ENCODE data around the gene RAB1B.
A peak's percentile ranks its signal among the peaks of the same experiment; 100 is the strongest.
"Not testable (repeated sequence)": the region's sequence is repeated elsewhere in the genome, so short reads cannot be mapped to it uniquely, and the experiment has no call there.

The RAB1B gene

DNA sequence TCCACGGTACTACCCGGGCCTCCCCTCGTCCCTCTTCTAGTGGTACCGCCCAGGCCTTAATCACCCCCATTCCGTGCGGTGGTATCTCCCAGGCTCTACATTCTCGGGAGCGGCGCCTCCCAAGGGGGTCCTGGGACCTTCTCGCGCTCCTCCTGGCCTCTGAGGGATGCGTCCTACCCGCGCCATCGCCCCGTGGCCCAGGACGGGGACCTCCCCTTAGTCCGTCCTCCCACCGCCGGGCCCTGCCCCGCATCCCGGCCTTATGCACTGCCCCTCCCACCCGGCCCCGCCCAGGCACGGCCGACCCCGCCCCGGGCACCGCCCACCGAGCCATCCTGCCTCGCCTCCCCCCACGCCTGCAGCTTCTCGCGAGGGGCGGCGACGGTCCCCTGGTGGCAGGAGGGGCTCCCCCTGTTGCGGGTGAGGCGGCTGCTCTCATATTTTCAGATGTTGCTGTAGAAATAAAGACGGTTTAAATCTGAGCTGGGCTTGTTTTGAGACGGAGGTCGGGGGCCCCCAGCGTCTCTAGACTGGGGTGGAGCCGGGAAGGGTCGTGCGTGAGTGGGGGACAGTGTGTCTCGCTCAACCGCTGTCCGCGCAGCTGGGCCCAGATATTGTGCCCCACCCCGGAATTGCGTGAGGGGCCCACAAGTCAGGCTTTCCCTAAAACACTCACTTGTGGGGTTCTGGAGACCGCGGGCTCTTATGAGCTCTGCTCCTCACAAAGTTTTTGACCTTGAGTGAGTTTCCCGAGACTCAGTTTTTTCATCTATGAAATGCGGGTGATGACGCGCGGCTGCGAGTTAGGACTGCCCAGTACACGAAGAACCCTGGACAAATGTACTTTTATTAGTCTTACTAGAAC is 828 bp upstream of the RAB1B start:
- peak; percentile 91 for DNase-seq (ENCODE audit: low spot score)

- no peak for DNase-seq (ENCODE audit: low spot score)
Measured at GRCh38 chr11:66268952-66269905, 790 bp downstream of the RAB1B start.

GRCh38 chr11:66271816-66272215 is 3.4 kb downstream of the RAB1B start:
- no peak for DNase-seq (ENCODE audit: low spot score)

GRCh38 chr11:66272596-66272995 is 4.2 kb downstream of the RAB1B start:
- no peak for DNase-seq (ENCODE audit: low spot score)

DNA sequence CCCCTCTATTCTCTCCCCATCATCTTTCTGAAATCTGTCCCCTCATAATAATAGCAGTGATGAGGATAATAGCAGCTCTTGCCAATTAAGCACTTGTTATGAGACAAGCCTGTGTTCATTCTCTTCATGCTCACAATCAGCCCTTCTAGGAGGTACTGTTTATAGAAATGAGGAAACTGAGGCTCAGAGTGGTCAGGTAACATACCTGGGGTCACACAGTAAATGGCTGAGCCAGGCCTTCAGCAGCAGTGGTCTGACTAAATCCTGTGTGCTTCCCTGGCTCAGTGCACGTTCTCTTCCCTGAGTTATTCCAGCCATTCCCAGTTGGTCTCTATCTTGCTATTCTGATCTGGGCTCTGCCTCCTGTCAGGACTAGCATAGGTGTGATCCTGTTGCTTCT is 5.8 kb downstream of the RAB1B start:
- no peak for DNase-seq (ENCODE audit: low spot score)

- DNase-seq (ENCODE audit: low spot score): no peak
Measured at GRCh38 chr11:66275396-66275795, 7.0 kb downstream of the RAB1B start.

GRCh38 chr11:66275984-66276612 is 7.7 kb downstream of the RAB1B start:
- no peak for DNase-seq (ENCODE audit: low spot score)

GRCh38 chr11:66276619-66277018 is 8.2 kb downstream of the RAB1B start:
- DNase-seq (ENCODE audit: low spot score): not testable (repeated sequence)

DNA sequence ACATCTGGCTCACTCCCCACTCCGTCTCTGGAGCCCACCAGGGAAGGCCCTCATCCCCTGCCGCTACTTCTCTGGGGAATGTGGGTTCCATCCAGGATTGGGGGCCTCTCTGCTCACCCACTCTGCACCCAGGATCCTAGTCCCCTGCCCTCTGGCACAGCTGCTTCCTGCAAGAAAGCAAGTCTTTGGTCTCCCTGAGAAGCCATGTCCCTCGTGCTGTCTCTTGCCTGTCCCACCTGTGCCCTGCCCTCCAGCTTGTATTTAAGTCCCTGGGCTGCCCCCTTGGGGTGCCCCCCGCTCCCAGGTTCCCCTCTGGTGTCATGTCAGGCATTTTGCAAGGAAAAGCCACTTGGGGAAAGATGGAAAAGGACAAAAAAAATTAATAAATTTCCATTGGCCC is 8.6 kb downstream of the RAB1B start:
- not testable (repeated sequence) for DNase-seq (ENCODE audit: low spot score)

- DNase-seq (ENCODE audit: low spot score): no peak
Measured at GRCh38 chr11:66277471-66278362, 9.3 kb downstream of the RAB1B start, which contains the start of gene CNIH2. CNIH2 (plus strand) TSS chr11:66278175; CDS start chr11:66278457, 282 bp downstream.

DNA sequence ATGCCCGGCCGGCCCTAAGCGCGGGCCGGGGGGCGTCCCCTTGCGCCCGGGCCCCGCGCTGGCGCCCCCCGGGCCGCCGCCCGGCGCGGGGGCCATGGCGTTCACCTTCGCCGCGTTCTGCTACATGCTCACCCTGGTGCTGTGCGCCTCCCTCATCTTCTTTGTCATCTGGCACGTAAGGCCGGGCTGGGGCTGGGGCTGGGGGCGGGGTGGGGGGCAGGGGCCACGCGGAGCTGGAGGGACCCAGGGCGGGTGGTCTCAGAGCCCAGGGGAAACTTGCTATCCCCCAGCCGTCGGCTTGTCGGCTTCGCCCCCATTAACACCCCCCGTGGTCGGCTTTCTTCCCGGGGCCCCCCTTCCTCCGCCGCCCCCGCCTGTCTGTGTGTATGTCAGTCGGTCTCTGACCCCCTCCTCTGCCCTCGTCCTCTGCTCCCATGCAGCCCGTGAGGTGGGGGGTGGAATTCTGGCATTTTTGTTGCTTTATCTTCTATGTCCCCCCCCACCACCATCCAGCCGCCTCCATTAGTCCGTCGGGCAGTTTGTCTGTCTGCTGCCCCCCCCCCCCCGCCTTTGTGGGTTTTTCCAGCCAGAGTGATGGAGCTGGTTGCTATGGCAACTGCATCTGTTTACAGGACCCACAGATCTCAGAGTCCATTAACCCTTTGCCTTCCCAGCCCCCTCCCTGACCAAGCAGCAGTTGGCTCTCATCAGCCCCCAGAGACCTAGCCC is 10.1 kb downstream of the RAB1B start:
- no peak for DNase-seq (ENCODE audit: low spot score)

DNA sequence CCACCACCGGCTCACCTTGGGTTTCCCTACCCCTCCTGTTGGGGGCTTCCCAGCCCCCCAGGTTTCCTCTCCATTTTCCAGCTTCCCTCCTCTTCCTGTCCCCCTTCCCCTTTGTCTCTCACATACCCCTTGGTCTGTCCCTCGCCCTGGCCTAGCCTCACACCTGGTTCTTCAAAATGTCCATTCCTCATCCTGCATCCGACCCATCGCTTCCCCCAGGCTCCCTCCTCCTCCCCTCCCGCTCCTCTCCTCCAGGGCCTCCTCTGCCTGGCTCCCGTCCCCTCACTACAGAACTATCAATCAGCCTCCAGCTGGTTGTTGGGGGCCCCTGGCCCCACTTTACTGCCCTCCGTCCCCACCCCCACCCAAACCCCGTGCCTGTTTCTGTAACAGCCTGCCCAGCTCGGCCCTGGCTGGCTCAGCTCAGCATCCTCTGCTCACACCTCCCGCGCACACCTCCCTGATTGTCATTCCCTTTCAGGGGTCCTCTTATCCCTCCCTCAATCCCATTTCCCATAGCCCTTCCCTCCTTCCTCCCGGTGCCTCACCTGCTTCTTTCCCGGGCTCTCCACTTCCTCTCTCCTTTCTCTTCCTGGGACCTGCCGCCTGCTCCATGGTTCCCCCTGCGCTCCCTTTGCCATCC is 10.8 kb downstream of the RAB1B start:
- DNase-seq (ENCODE audit: low spot score): no peak

DNA sequence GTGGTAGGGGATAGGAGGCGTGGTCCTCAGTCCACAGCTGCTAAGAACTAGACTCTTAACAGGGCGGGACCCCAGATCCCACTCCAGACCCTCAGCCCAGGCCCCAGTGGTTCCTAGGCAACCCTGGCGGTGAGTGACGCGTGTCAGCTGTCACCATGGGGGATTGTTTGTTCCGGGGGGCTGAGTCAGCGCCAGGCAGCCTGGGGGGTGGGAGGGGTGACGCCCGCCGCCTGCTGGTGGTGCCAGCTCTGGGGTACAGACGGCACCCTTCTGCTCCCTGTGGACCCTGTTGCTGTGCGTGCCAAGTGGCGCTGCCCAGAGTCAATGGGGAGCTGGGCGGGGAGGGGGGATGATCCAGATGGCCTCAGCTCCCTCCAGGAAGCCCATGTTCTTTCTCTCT is 12.0 kb downstream of the RAB1B start:
- DNase-seq (ENCODE audit: low spot score): no peak

DNA sequence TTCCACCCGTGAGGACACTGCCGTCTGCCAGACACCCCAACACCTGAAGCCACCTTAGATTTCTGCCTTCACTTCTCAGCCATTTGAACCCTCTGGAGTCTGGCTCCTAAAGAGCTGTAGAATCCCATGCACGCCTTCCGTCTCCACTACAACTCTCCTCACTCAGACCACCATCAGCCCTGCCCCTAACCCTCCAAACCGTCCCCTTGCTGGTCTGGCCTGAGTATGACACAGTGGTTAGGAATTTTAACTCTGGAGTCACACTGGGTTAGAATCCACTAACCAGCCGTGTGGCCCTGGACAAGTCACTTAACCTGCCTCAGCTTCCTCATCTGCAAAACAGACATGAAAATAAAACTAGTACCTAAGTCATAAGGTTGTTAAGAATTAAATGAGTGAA is 12.6 kb downstream of the RAB1B start:
- DNase-seq (ENCODE audit: low spot score): no peak

- no peak for DNase-seq (ENCODE audit: low spot score)
Measured at GRCh38 chr11:66281776-66282467, 13.5 kb downstream of the RAB1B start.

- DNase-seq (ENCODE audit: low spot score): peak; percentile 97
Measured at GRCh38 chr11:66282468-66283455, 14.3 kb downstream of the RAB1B start.

GRCh38 chr11:66283461-66284105 is 15.1 kb downstream of the RAB1B start:
- DNase-seq (ENCODE audit: low spot score): no peak

Data from globus pallidus (tissue), 1 donor.